ENCODE data around the gene C5orf47. TPM values are rescaled to one million over a fixed set of nuclear protein-coding genes. Genes with fewer than 3 reads are reported as not detected.
A peak's percentile ranks its signal among the peaks of the same experiment; 100 is the strongest.

C5orf47 gene
- total and polyA plus RNA-seq, 2 donors (not counting 1 experiment from before 2014, with no cell fraction given), result not detected

DNA sequence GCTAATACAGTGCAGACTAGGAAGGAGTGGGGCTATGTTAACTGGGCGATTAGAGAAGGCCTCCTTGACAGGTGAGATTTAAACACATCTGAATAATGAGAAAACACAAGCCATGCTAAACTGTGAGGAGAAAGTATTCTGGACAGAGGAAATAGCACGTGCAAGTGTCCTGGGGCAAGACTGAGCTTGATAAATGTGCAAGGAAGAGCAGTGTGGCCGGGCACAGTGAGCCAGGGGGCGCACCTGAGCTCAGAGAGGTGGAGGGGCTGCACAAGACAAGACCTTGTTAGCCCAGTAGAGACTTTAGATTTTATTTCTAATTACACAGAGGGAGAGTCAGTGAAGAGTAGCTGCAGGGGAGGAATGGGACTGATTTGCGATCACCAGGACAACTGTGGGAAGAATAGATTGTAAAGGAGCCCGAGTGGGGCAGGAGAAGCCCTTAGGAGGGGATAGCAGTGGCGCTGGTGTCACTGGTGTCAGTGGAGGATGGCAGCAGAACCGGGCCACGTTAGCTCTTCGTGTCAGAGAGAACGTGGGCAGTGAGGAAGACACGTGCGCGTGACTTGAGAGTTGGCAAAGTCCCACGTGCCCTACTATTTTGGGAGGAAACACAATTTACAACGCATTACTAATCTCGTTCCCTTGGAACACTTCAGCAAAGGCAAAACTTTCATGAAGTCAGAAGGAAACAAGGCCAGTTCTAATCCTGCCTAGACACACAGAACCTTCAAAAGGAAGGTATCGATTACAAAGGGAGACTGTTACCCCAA lies 17.9 kb upstream of the C5orf47 start:
- Histone ChIP-seq H3K27me3 (replicated peaks in 1 of 4; ENCODE audit: control extremely low read depth in 1 of 4, control insufficient read depth in 3 of 4, insufficient read depth in 4 of 4, low read length in 3 of 4) (peaks cover 0 to 7% (median 3%) of the 10 kb centered on the region in 4 experiments), H3K79me2 (ENCODE audit: control insufficient read depth, insufficient read depth, low read length) (no peaks in the 10 kb centered on the region), H3K4me2 (replicated peaks; ENCODE audit: low read depth, low read length, poor library complexity, severe bottlenecking) (no peak overlapping the region), H3K4me1 (ENCODE audit: control insufficient read depth in 2 of 2, insufficient read depth in 2 of 2, low read length in 2 of 2) (peaks cover 13 to 14% of the 10 kb centered on the region in 2 donors), H4K20me1 (ENCODE audit: control insufficient read depth, insufficient read depth, low read length, poor library complexity, severe bottlenecking) (no peaks in the 10 kb centered on the region), H3K4me3 (ENCODE audit: control extremely low read depth in 1 of 5, extremely low read depth in 1 of 5, insufficient read depth in 1 of 5, low read depth in 2 of 5, low read length in 4 of 5) (no peak overlapping the region), H3K27ac (ENCODE audit: low read length in 2 of 2) (no peak overlapping the region), H3K36me3 (replicated peaks in 1 of 2; ENCODE audit: control extremely low read depth in 1 of 2, control insufficient read depth in 1 of 2, extremely low read depth in 1 of 2, insufficient read depth in 2 of 2, low read length in 1 of 2) (no peaks in the 10 kb centered on the region), H2AFZ (ENCODE audit: insufficient read depth, low read depth, low read length, poor library complexity, severe bottlenecking) (no peak overlapping the region), H3K9ac (ENCODE audit: low read length) (no peak overlapping the region), H3K9me3 (ENCODE audit: control extremely low read depth in 1 of 3, control insufficient read depth in 2 of 3, insufficient read depth in 1 of 3, low read length in 2 of 3) (peaks cover 0 to 5% (median 0%) of the 10 kb centered on the region in 3 donors)
- H3K27me3 Mint-ChIP-seq, result peaks cover 15% of the 10 kb centered on the region
- no peak for ATAC-seq (ENCODE audit: low read depth)
- H3K27ac Mint-ChIP-seq, result no peak overlapping the region
- intact Hi-C loops (cut with micrococcal nuclease), result loop anchor here (5.0 kb wide), 1 partner anchor 54 kb away; no protein-coding TSS in a partner anchor
- no peak overlapping the region for H3K4me3 Mint-ChIP-seq
- H3K9me3 Mint-ChIP-seq (ENCODE audit: insufficient read depth), result no peaks in the 10 kb centered on the region
- POLR2A ChIA-PET, result no interaction called here
- CTCF ChIA-PET, result interaction anchor here (1.0 to 6.0 kb wide), 5 partner anchors 13 to 353 kb away, joined by 3 to 201 read pairs (median 15); partner anchors contain the start of gene BOD1
- peaks cover 11% of the 10 kb centered on the region for H3K4me1 Mint-ChIP-seq
- no peak for DNase-seq
- WGBS (ENCODE audit: insufficient coverage), result 93% methylated on average over 16 of the region's 18 CpGs
- no peak for TF ChIP-seq EZH2 (IDR thresholded peaks at IDR 0.05; ENCODE audit: borderline replicate concordance, insufficient read depth, low read depth, low read length, poor library complexity, severe bottlenecking)

- Mint-ChIP-seq H3K9me3 (ENCODE audit: insufficient read depth) (no peaks in the 10 kb centered on the region), H3K4me3 (no peak overlapping the region), H3K27me3 (peaks cover 21% of the 10 kb centered on the region), H3K27ac (peak overlapping the region; percentile 16), H3K4me1 (peaks cover 11% of the 10 kb centered on the region)
- CTCF ChIA-PET, result interaction anchor here (0.6 to 6.0 kb wide), 9 partner anchors 10 to 677 kb away, joined by 3 to 201 read pairs (median 12); partner anchors contain the start of gene BOD1
- intact Hi-C loops (cut with micrococcal nuclease), result loop anchor here (5.0 kb wide), 1 partner anchor 55 kb away; no protein-coding TSS in a partner anchor
- H3K36me3 ChIP-seq (replicated peaks in 1 of 2; ENCODE audit: control extremely low read depth in 1 of 2, control insufficient read depth in 1 of 2, extremely low read depth in 1 of 2, insufficient read depth in 2 of 2, low read length in 1 of 2), result no peaks in the 10 kb centered on the region
- no peak overlapping the region for H3K4me2 ChIP-seq (replicated peaks; ENCODE audit: low read depth, low read length, poor library complexity, severe bottlenecking)
- no peak overlapping the region for H3K27ac ChIP-seq (ENCODE audit: low read length in 2 of 2)
- no peaks in the 10 kb centered on the region for H3K79me2 ChIP-seq (ENCODE audit: control insufficient read depth, insufficient read depth, low read length)
- POLR2A ChIA-PET, result no interaction called here
- no peak overlapping the region for H2AFZ ChIP-seq (ENCODE audit: insufficient read depth, low read depth, low read length, poor library complexity, severe bottlenecking)
- WGBS (ENCODE audit: insufficient coverage), result 96% methylated on average over 5 of the region's 5 CpGs
- ATAC-seq (ENCODE audit: low read depth) (no peak), DNase-seq (no peak)
- H3K9ac ChIP-seq (ENCODE audit: low read length), result no peak overlapping the region
- H4K20me1 ChIP-seq (ENCODE audit: control insufficient read depth, insufficient read depth, low read length, poor library complexity, severe bottlenecking), result no peaks in the 10 kb centered on the region
- H3K9me3 ChIP-seq (ENCODE audit: control extremely low read depth in 1 of 3, control insufficient read depth in 2 of 3, insufficient read depth in 1 of 3, low read length in 2 of 3), result peaks cover 0 to 5% (median 0%) of the 10 kb centered on the region in 3 donors
- peaks cover 13 to 14% of the 10 kb centered on the region in 2 donors for H3K4me1 ChIP-seq (ENCODE audit: control insufficient read depth in 2 of 2, insufficient read depth in 2 of 2, low read length in 2 of 2)
- no peak overlapping the region for H3K4me3 ChIP-seq (ENCODE audit: control extremely low read depth in 1 of 5, extremely low read depth in 1 of 5, insufficient read depth in 1 of 5, low read depth in 2 of 5, low read length in 4 of 5)
- H3K27me3 ChIP-seq (replicated peaks in 1 of 4; ENCODE audit: control extremely low read depth in 1 of 4, control insufficient read depth in 3 of 4, insufficient read depth in 4 of 4, low read length in 3 of 4), result peaks cover 0 to 7% (median 3%) of the 10 kb centered on the region in 4 experiments
- TF ChIP-seq, protein P1, sequence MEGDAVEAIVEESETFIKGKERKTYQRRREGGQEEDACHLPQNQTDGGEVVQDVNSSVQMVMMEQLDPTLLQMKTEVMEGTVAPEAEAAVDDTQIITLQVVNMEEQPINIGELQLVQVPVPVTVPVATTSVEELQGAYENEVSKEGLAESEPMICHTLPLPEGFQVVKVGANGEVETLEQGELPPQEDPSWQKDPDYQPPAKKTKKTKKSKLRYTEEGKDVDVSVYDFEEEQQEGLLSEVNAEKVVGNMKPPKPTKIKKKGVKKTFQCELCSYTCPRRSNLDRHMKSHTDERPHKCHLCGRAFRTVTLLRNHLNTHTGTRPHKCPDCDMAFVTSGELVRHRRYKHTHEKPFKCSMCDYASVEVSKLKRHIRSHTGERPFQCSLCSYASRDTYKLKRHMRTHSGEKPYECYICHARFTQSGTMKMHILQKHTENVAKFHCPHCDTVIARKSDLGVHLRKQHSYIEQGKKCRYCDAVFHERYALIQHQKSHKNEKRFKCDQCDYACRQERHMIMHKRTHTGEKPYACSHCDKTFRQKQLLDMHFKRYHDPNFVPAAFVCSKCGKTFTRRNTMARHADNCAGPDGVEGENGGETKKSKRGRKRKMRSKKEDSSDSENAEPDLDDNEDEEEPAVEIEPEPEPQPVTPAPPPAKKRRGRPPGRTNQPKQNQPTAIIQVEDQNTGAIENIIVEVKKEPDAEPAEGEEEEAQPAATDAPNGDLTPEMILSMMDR (IDR thresholded peaks at IDR 0.05), result no peak
- no peak for TF ChIP-seq EZH2 (IDR thresholded peaks at IDR 0.05; ENCODE audit: borderline replicate concordance, insufficient read depth, low read depth, low read length, poor library complexity, severe bottlenecking)
Observed at GRCh38 chr5:173971681-173972345, 17.2 kb upstream of the C5orf47 start.
